Stimulated activated CD8-positive, alpha-beta memory T cell treated with anti-CD3 and anti-CD28 coated beads, Interleukin-2, amount 100 ng/mL, for 1 hour (primary cell): ENCODE results near the gene PLD1.

Experiments
- DNase-seq, 2 donors: peaks; one replicate each; pipeline ENCODE4 v3.0.0-alpha.2; 2020; ENCODE audit warnings: low read depth in 2 of 2

The PLD1 gene

GRCh38 chr3:171561596-171562323, 248.5 kb downstream of the PLD1 start:
- no peak for DNase-seq

GRCh38 chr3:171559586-171559985, 250.7 kb downstream of the PLD1 start:
- DNase-seq, result no peak

- DNase-seq, result no peak
Measured at GRCh38 chr3:171558188-171558696, 252.0 kb downstream of the PLD1 start.

GRCh38 chr3:171557173-171557572, 253.1 kb downstream of the PLD1 start:
- no peak for DNase-seq

GRCh38 chr3:171556574-171557145, 253.6 kb downstream of the PLD1 start:
- no peak for DNase-seq

- no peak for DNase-seq
Measured at GRCh38 chr3:171556148-171556547, 254.1 kb downstream of the PLD1 start.

GRCh38 chr3:171553086-171553485, 257.2 kb downstream of the PLD1 start:
- no peak for DNase-seq

GRCh38 chr3:171552531-171552930, 257.8 kb downstream of the PLD1 start:
- no peak for DNase-seq

GRCh38 chr3:171551296-171551695, 259.0 kb downstream of the PLD1 start:
- DNase-seq, result no peak
